ENCODE data around the gene ZNF653.
"Not testable (repeated sequence)": the region's sequence is repeated elsewhere in the genome, so short reads cannot be mapped to it uniquely, and the experiment has no call there.

Gene ZNF653

GRCh38 chr19:11435057-11435832, 70.4 kb downstream of the ZNF653 start, which contains the start of the genes ODAD3 and PRKCSH:
Gene ODAD3 (minus strand): TSS chr19:11435121. CDS start chr19:11435016, 105 bp downstream.
Gene PRKCSH (plus strand): TSS chr19:11435635. CDS start chr19:11436118, 483 bp downstream.
- peak; percentile 91 to 100 (median 98) for DNase-seq (ENCODE audit: low read depth in 4 of 4, low spot score in 1 of 4)

- no peak for DNase-seq (ENCODE audit: low read depth in 4 of 4, low spot score in 1 of 4)
Observed at GRCh38 chr19:11434703-11435056, 71.0 kb downstream of the ZNF653 start.

GRCh38 chr19:11433526-11433925, 72.1 kb downstream of the ZNF653 start:
- not testable (repeated sequence) for DNase-seq (ENCODE audit: low read depth in 4 of 4, low spot score in 1 of 4)
